Neural crest cell (in vitro differentiated cells): ENCODE measurements around the gene SPIN2A. TPM values are rescaled to one million over a fixed set of nuclear protein-coding genes. Genes with fewer than 3 reads are reported as not detected.
"Not testable (repeated sequence)": the region's sequence is repeated elsewhere in the genome, so short reads cannot be mapped to it uniquely, and the experiment has no call there.

ENCODE experiments used
- DNase-seq: peaks from one replicate; pipeline ENCODE4 v3.0.0; 2021; ENCODE audit warnings: low read depth, mixed read lengths, low spot score
- H3K27ac Mint-ChIP-seq: one replicate; pipeline ENCODE4 v1.8.0; 2021; ENCODE audit warnings: mild to moderate bottlenecking, mixed read lengths; ENCODE audit not compliant: unreplicated experiment
- H3K27me3 Mint-ChIP-seq: 2 replicates; pipeline ENCODE4 v1.8.0; 2021; ENCODE audit warnings: low read depth, mild to moderate bottlenecking, mixed read lengths
- H3K36me3 Mint-ChIP-seq: 2 replicates; pipeline ENCODE4 v1.8.0; 2021; ENCODE audit warnings: low read depth, mild to moderate bottlenecking, mixed read lengths
- H3K4me1 Mint-ChIP-seq: 2 replicates; pipeline ENCODE4 v1.8.0; 2021; ENCODE audit warnings: mixed read lengths
- H3K4me3 Mint-ChIP-seq: one replicate; pipeline ENCODE4 v1.8.0; 2021; ENCODE audit warnings: mild to moderate bottlenecking, mixed read lengths
- H3K9me3 Mint-ChIP-seq: 2 replicates; pipeline ENCODE4 v1.8.0; 2021; ENCODE audit warnings: mixed read lengths
- total RNA-seq: library from RNA; stranded (reverse); gene quantifications from 2 replicates; pipeline ENCODE4 v1.2.1, GENCODE V29; 2021
- TF ChIP-seq, protein P1 (sequence below): fragments of 200-600 bp; sonication (generic); conservative IDR thresholded peaks from 2 replicates; pipeline ENCODE4 v1.5.0; 2021; ENCODE audit warnings: antibody characterized with exemption, mild to moderate bottlenecking

SPIN2A gene
- total RNA-seq, 1 donor from 2014 or later: 0.98 TPM

DNA sequence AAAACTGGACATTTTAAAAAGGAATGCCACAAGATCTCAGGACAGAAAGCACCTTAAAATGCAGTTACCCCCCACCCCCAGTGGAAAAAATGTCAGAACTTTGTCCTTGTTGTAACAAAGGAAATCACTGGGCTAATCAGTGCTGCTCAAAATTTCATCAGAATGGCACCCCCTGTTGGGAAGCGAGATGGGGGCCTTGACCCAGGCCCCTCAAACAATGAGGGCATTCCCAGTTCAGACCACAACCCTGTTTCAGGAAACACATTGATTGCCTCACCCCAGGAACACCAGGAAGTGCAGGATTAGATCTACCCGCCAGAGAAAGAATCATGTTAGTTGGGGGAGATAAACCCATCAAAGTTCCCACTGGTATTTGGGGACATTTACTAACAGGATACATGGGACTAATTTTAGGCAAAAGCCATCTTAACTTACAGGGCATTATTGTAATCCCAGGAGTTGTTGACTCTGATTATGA is 32.2 kb downstream of the SPIN2A start:
- Mint-ChIP-seq H3K4me1 (peaks cover 5% of the 10 kb centered on the region), H3K4me3 (no peak overlapping the region), H3K27ac (no peak overlapping the region), H3K9me3 (peaks cover 4% of the 10 kb centered on the region), H3K36me3 (peaks cover 17% of the 10 kb centered on the region), H3K27me3 (no peaks in the 10 kb centered on the region)
- no peak for DNase-seq
- TF ChIP-seq, protein P1, sequence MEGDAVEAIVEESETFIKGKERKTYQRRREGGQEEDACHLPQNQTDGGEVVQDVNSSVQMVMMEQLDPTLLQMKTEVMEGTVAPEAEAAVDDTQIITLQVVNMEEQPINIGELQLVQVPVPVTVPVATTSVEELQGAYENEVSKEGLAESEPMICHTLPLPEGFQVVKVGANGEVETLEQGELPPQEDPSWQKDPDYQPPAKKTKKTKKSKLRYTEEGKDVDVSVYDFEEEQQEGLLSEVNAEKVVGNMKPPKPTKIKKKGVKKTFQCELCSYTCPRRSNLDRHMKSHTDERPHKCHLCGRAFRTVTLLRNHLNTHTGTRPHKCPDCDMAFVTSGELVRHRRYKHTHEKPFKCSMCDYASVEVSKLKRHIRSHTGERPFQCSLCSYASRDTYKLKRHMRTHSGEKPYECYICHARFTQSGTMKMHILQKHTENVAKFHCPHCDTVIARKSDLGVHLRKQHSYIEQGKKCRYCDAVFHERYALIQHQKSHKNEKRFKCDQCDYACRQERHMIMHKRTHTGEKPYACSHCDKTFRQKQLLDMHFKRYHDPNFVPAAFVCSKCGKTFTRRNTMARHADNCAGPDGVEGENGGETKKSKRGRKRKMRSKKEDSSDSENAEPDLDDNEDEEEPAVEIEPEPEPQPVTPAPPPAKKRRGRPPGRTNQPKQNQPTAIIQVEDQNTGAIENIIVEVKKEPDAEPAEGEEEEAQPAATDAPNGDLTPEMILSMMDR: no peak

DNA sequence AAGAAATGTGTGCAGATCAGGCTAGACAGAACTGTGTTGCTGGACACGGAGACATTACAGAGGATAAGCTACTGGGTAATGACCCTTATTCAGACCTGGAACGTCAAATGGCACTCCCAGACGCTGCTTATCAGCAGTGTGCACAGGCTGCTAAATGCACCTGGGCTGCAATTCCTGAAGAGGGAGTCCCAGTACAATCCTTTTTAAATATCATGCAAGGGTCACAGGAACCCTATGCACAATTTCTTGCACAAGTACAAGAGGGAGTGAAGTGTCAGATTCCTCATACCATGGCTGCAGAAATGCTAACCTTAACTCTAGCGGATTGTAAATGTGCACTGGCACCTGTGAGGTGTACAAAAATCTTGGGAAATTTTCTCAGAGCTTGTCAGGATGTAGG is 32.8 kb downstream of the SPIN2A start:
- Mint-ChIP-seq H3K4me1 (peaks cover 5% of the 10 kb centered on the region), H3K27me3 (no peaks in the 10 kb centered on the region), H3K4me3 (no peak overlapping the region), H3K27ac (no peak overlapping the region), H3K9me3 (peaks cover 6% of the 10 kb centered on the region), H3K36me3 (peaks cover 20% of the 10 kb centered on the region)
- DNase-seq: no peak
- TF ChIP-seq, protein P1: no peak

DNA sequence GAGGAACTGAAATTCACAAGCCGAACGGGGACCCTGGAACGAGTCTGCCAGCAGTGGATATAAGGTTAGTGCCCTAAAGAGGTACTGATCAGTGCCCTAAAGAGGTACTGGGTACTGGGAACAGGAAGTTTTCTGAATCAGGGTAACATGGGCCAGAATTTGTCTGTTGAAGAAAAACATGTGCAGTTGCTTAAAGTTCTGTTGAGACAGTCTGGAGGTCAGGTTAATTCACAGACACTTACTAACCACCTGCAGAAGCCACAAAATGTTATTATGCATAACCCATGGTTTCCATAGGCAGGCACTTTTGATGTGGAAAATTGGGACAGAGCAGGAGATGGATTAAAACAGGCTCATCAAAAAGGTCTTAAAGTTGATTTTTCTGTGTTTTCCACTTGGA is 33.7 kb downstream of the SPIN2A start:
- H3K9me3 Mint-ChIP-seq: peaks cover 11% of the 10 kb centered on the region
- H3K4me3 Mint-ChIP-seq: no peak overlapping the region
- H3K27ac Mint-ChIP-seq: no peak overlapping the region
- H3K4me1 Mint-ChIP-seq: peaks cover 5% of the 10 kb centered on the region
- no peak for DNase-seq
- H3K36me3 Mint-ChIP-seq: peaks cover 24% of the 10 kb centered on the region
- no peaks in the 10 kb centered on the region for H3K27me3 Mint-ChIP-seq
- TF ChIP-seq, protein P1: no peak

DNA sequence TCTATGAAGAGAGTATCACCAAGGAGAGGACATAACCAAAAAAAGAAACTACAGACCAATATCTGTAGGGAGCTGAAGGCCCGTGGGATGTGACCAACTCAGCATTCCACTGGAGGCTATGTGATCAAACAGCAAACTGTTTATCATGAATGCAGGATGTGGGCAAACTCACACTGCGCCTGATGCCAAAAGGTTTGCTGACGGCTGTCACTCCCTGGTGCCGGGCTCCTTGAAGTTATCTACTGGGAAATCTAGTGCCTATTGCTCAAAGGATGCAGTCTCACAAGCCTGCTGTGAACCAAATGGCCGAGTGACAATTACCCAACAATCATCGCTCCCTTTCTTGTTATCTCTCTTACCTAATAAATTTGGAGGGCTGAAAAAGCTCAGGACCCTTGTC is 34.3 kb downstream of the SPIN2A start:
- not testable (repeated sequence) for H3K4me1 Mint-ChIP-seq, H3K27me3 Mint-ChIP-seq, H3K27ac Mint-ChIP-seq, DNase-seq, H3K4me3 Mint-ChIP-seq
- Mint-ChIP-seq H3K9me3 (peaks cover 15% of the 10 kb centered on the region), H3K36me3 (peaks cover 30% of the 10 kb centered on the region)

Other genes with a start within 250 kb of the SPIN2A start
- 16.2 and 18.1 TPM in 2 replicates for gene SPIN3, start 141.9 kb downstream of the SPIN2A start, total RNA-seq
- gene SPIN2B, start 15.8 kb downstream of the SPIN2A start, total RNA-seq: 15.5 and 16.4 TPM in 2 replicates
- 0.52 and 0.63 TPM in 2 replicates for gene FAAH2, start 149.3 kb upstream of the SPIN2A start, total RNA-seq